HL-60 (cell line): ENCODE data around the gene ETV3.

Experiments used
- CTCF ChIP-seq: IDR thresholded peaks from one replicate; pipeline ENCODE4 v1.5.1; 2011; ENCODE audit warnings: low read length, control low read depth, inconsistent platforms; ENCODE audit not compliant: insufficient read depth
- GABPA ChIP-seq: IDR thresholded peaks from 2 replicates; pipeline ENCODE4 v1.6.1; 2012; ENCODE audit warnings: low read depth
- REST ChIP-seq: IDR thresholded peaks from 2 replicates; pipeline ENCODE4 v1.6.1; 2012; ENCODE audit warnings: low read depth; ENCODE audit not compliant: insufficient replicate concordance
- SPI1 ChIP-seq: IDR thresholded peaks from 2 replicates; pipeline ENCODE4 v1.6.1; 2012; ENCODE audit warnings: low read depth, mild to moderate bottlenecking, borderline replicate concordance

- TF ChIP-seq CTCF (no peak), SPI1 (no peak), GABPA (no peak), REST (no peak)
These were observed 31.4 kb downstream of the ETV3 start for GRCh38 chr1:157106813-157107189.
